Stimulated activated CD4-positive, alpha-beta T cell treated with anti-CD3 and anti-CD28 coated beads, Interleukin-1b, Interleukin-23, amount 100 ng/mL, for 4 hours (primary cell): ENCODE data around the gene SDR39U1.

Source experiments
- DNase-seq, 2 donors: peaks; one replicate each; pipeline ENCODE4 v3.0.0-alpha.2; 2020; ENCODE audit warnings: low read depth in 2 of 2

Gene SDR39U1

DNA sequence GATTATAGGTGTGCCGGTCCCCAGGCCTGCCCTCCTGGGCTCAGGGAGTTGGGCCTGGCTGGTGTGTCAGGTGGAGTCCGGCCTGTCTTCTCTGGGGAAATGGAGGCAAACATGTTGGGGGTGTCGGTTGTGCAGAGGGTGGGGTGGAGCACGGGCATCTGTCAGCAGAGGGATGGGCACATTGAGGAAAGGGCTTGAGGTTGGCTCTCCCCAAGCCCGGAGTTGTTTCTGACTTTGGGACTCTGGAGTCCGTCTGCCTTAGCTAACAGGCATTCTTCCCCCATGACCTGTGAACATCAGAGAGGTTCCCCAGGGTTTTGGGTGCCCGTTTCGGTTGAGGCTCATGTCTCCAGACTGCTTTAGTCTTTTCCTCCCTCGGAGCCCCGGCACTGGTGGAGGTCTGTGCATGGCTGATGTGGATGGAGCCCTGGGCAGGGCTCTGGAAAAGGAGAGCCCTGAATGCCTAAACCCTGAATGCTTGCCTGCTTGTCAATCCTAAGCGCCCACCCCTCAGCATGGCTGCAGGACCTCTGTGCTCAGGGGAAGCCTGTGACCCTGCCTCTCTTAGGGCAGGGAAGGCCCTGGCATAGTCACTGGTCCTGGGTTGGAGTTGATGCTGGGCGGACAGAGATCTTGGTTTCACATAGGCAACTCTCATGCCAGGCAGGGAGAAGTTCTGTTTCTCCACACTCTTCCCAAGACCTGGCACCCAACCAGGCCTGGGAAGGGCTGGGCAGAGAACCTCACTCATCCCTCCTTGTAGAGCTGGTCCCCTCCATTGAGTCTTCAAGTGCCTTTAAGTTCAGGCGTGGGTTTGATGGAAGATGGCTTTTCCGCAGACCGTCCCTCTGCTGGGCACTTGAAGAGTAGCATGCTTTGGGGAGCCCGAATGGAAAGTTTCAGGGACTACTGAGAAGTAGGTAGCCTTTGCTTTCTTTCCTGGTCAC, 30.9 kb downstream of the SDR39U1 start:
- DNase-seq, result no peak

GRCh38 chr14:24409956-24410355, 32.6 kb downstream of the SDR39U1 start:
- DNase-seq, result no peak

- no peak for DNase-seq
Measured at GRCh38 chr14:24409192-24409591, 33.4 kb downstream of the SDR39U1 start.

DNA sequence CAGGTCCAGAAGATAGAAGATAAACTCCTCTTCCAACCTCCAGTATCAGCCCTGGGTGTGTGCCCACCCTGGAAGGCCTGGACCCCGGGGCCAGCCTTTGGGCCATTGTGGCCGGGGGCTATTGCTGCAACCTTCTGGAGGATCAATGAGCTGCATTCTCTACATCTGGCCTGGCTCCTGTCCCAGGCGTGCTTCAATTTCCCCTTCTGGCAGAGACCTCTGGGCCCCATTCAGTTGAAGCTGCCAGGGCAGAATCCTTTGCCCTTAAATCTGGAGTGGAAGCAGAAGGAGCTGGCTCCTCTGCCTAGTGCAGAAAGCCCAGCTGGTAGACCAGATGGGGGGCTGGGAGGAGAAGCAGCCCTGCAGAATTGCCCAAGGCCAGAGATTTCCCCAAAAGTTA, 33.8 kb downstream of the SDR39U1 start:
- no peak for DNase-seq

GRCh38 chr14:24407608-24408325, 34.8 kb downstream of the SDR39U1 start:
- DNase-seq, result no peak

- no peak for DNase-seq
Measured at GRCh38 chr14:24406416-24406815, 36.2 kb downstream of the SDR39U1 start.

GRCh38 chr14:24404814-24405213, 37.8 kb downstream of the SDR39U1 start:
- no peak for DNase-seq

GRCh38 chr14:24403294-24403998, 39.1 kb downstream of the SDR39U1 start:
- no peak for DNase-seq

DNA sequence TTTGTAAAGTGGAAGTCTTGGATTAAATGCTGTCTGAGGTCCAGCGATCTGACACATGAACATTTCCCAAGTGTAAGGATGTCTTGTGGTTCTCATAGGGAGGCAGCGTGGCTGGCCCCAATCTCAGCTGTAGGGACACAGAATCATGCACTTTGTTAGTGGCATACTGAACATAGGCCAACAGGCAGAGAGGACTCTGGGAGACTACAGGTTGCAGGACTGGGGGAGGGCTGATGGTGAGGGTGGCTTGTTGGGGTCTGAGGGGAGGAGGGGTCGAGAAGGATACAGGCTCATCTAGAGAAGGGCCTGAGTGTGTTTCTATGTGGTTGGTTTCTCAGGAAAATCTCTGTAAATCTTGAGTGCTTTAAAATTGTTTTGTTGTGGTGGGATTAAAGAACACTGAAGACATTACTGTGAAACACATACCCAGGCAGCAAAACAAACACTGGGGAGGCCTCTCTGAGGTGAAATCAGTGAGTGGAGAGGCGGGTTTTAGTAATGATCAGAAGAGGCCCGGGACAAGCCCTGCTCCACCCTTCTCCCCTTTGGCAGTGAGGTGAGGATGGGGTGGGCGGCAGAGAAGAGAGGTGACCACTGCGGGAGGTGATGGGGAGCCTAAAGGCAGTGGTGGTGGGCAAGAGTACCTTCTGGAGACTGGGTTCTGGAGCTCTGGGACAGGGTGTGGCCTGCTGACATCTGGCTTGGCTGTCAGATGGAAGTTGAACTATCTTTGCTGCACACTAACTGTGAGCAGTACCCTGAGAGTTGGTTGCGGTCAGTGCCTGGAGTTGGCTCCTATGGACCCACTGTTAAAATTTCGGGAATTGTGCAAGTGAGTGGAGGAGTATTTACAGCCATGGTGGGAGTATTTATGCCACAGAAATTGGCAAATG, 40.5 kb downstream of the SDR39U1 start:
- no peak for DNase-seq

GRCh38 chr14:24399999-24400718, 42.4 kb downstream of the SDR39U1 start:
- no peak for DNase-seq

DNA sequence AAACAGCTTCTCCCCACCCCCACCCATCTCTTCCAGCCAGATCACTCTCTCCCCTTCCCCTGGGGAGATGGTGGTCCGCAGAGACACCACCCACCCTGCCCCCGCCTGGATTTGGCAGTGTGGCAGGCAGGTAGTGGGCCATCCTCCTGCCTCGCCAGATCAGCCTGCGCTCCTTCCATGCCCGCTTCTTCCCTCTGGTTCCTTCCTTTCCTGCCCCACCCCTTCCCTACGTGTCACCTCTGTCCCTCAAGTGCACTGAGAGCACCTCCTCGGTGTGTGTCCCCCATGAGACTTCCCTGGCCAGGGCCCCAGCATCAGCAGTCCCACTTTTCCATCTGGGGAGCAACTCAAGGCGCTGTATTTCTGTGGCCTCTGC, 43.1 kb downstream of the SDR39U1 start:
- DNase-seq, result no peak

- DNase-seq, result peak in 1 of 2 donors; percentile 14
Measured at GRCh38 chr14:24398653-24399446, 43.7 kb downstream of the SDR39U1 start, which contains the start of gene NYNRIN. NYNRIN (plus strand) TSS chr14:24399003; CDS start chr14:24399247, 244 bp downstream.

DNA sequence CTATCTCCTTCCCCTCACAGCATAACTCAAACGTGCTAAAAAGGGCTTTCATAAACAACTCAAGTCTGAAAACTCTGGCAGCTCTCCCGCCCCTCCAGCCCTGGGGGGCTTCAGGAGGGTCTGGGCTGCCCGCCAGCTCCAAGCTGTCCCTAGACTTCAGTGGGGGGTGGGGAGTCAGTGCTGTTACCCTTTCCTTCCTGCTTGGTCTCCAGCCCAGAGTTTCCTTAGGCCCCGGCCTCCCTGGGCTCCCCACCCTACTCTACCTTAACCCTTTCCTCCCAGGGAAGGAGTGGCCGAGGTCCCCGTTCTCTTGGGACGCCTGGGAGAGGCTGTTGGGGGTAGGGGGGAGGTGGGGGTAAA, 44.3 kb downstream of the SDR39U1 start:
- no peak for DNase-seq

GRCh38 chr14:24397639-24398292, 44.8 kb downstream of the SDR39U1 start:
- no peak for DNase-seq

GRCh38 chr14:24395609-24396582, 46.7 kb downstream of the SDR39U1 start:
- no peak for DNase-seq

DNA sequence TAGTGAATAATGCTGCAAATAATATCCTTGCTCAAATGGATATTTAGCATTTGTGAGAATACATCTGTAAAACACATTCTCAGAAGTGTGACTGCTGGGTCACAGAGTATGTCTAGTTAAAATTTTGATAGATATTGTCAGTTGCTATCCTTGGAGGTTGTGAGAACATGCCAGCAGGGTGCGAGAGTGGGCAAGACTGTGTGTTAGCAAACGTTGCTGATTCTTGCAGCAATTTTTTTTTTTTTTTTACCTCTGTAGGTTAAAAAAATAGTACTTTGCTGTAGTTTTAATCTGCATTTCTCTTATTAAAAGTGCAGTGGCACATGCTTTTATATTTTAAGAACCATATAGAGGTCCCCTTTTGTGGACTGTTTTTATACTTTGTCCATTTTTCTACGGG, 48.3 kb downstream of the SDR39U1 start:
- no peak for DNase-seq

GRCh38 chr14:24392325-24393091, 50.1 kb downstream of the SDR39U1 start:
- DNase-seq, result no peak
